Mesendoderm (in vitro differentiated cells): ENCODE results near the gene INHBB.

Source experiments
- DNase-seq: peaks from one replicate; pipeline ENCODE4 v3.0.0; 2013
- H2AK5ac ChIP-seq: 2 replicates; pipeline ENCODE4 v1.6.1; 2013; ENCODE audit warnings: low read length, inconsistent platforms
- H2BK120ac ChIP-seq: 2 replicates; pipeline ENCODE4 v1.6.1; 2013; ENCODE audit warnings: low read depth, mild to moderate bottlenecking, low read length, moderate library complexity, mixed read lengths
- H2BK15ac ChIP-seq: replicated peaks from 2 replicates; pipeline ENCODE4 v1.6.1; 2013; ENCODE audit warnings: low read depth, mild to moderate bottlenecking, moderate library complexity
- H2BK5ac ChIP-seq: 2 replicates; pipeline ENCODE4 v1.6.1; 2013; ENCODE audit warnings: low read length, inconsistent platforms
- H3K18ac ChIP-seq: 2 replicates; pipeline ENCODE4 v1.6.1; 2013; ENCODE audit warnings: mild to moderate bottlenecking, low read length, mixed read lengths
- H3K23ac ChIP-seq: one replicate; pipeline ENCODE4 v1.6.1; 2013; ENCODE audit warnings: low read length
- H3K27ac ChIP-seq: 2 replicates; pipeline ENCODE4 v1.5.1; 2013; ENCODE audit warnings: low read depth, mild to moderate bottlenecking, inconsistent platforms, low read length, moderate library complexity
- H3K27me3 ChIP-seq: 2 replicates; pipeline ENCODE4 v1.6.1; 2013; ENCODE audit warnings: low read length, control low read depth, mild to moderate bottlenecking, inconsistent platforms; ENCODE audit not compliant: insufficient read depth, poor library complexity
- H3K36me3 ChIP-seq: 2 replicates; pipeline ENCODE4 v1.6.1; 2013; ENCODE audit warnings: low read length, inconsistent platforms; ENCODE audit not compliant: control insufficient read depth, insufficient read depth
- H3K4ac ChIP-seq: one replicate; pipeline ENCODE4 v1.6.1; 2013; ENCODE audit warnings: low read depth, mild to moderate bottlenecking, low read length, moderate library complexity
- H3K4me1 ChIP-seq: 2 replicates; pipeline ENCODE4 v1.6.1; 2013; ENCODE audit warnings: low read depth, low read length, inconsistent platforms; ENCODE audit not compliant: control insufficient read depth
- H3K4me2 ChIP-seq: 2 replicates; pipeline ENCODE4 v1.6.1; 2013; ENCODE audit warnings: low read length
- H3K4me3 ChIP-seq: 2 replicates; pipeline ENCODE4 v1.5.1; 2013; ENCODE audit warnings: mild to moderate bottlenecking, low read length
- H3K56ac ChIP-seq: one replicate; pipeline ENCODE4 v1.6.1; 2013; ENCODE audit warnings: low read length
- H3K79me1 ChIP-seq: 2 replicates; pipeline ENCODE4 v1.6.1; 2013; ENCODE audit warnings: low read length, inconsistent platforms
- H3K79me2 ChIP-seq: 2 replicates; pipeline ENCODE4 v1.6.1; 2013; ENCODE audit warnings: mild to moderate bottlenecking, low read length; ENCODE audit not compliant: control insufficient read depth, insufficient read depth
- H3K9ac ChIP-seq: 2 replicates; pipeline ENCODE4 v1.6.1; 2013; ENCODE audit warnings: low read length, inconsistent platforms
- H4K5ac ChIP-seq: one replicate; pipeline ENCODE4 v1.6.1; 2013; ENCODE audit warnings: low read length
- H4K8ac ChIP-seq: one replicate; pipeline ENCODE4 v1.6.1; 2013; ENCODE audit warnings: low read depth, mild to moderate bottlenecking, control low read depth, low read length, moderate library complexity
- WGBS: extraction: QIAGEN DNeasy Blood & Tissue Kit; methylation state at CpG from one replicate; pipeline ENCODE4 v1.1.7; 2013; ENCODE audit warnings: low lambda C conversion rate, missing lambda C conversion rate; ENCODE audit not compliant: insufficient coverage; ENCODE audit errors: extremely low coverage; 5-methylcytosine and 5-hydroxymethylcytosine counted together

Gene INHBB

GRCh38 chr2:120313695-120314615 is 32.0 kb upstream of the INHBB start:
- no peak overlapping the region for H4K8ac ChIP-seq
- no peaks in the 10 kb centered on the region for H3K79me2 ChIP-seq
- no peak overlapping the region for H3K4me2 ChIP-seq
- H4K5ac ChIP-seq, result no peak overlapping the region
- H3K56ac ChIP-seq, result no peak overlapping the region
- no peaks in the 10 kb centered on the region for H3K27me3 ChIP-seq
- DNase-seq, result no peak
- H3K4me1 ChIP-seq, result no peaks in the 10 kb centered on the region
- H3K4ac ChIP-seq, result no peak overlapping the region
- no peak overlapping the region for H3K4me3 ChIP-seq
- H3K18ac ChIP-seq, result no peak overlapping the region
- H2BK120ac ChIP-seq, result no peak overlapping the region
- H3K23ac ChIP-seq, result no peak overlapping the region
- no CpG with 5 or more reads among the region's 39 CpGs for WGBS
- no peak overlapping the region for H2AK5ac ChIP-seq
- H3K79me1 ChIP-seq, result no peaks in the 10 kb centered on the region
- no peak overlapping the region for H3K27ac ChIP-seq
- no peak overlapping the region for H3K9ac ChIP-seq
- no peak overlapping the region for H2BK15ac ChIP-seq
- H2BK5ac ChIP-seq, result no peak overlapping the region
- no peaks in the 10 kb centered on the region for H3K36me3 ChIP-seq

- H3K27ac ChIP-seq, result no peak overlapping the region
- no peak overlapping the region for H3K9ac ChIP-seq
- no peak for DNase-seq
- H2BK15ac ChIP-seq, result no peak overlapping the region
- H2BK120ac ChIP-seq, result no peak overlapping the region
- no peak overlapping the region for H4K8ac ChIP-seq
- H3K79me2 ChIP-seq, result no peaks in the 10 kb centered on the region
- H2AK5ac ChIP-seq, result no peak overlapping the region
- H3K56ac ChIP-seq, result no peak overlapping the region
- no peak overlapping the region for H4K5ac ChIP-seq
- H3K79me1 ChIP-seq, result no peaks in the 10 kb centered on the region
- H3K4me3 ChIP-seq, result no peak overlapping the region
- H3K23ac ChIP-seq, result no peak overlapping the region
- no peak overlapping the region for H2BK5ac ChIP-seq
- no peak overlapping the region for H3K4me2 ChIP-seq
- H3K4me1 ChIP-seq, result no peaks in the 10 kb centered on the region
- H3K27me3 ChIP-seq, result no peaks in the 10 kb centered on the region
- no peak overlapping the region for H3K4ac ChIP-seq
- H3K18ac ChIP-seq, result no peak overlapping the region
- WGBS, result no CpG with 5 or more reads among the region's 19 CpGs
- H3K36me3 ChIP-seq, result no peaks in the 10 kb centered on the region
Measured at GRCh38 chr2:120314690-120315366, 31.1 kb upstream of the INHBB start.

- Histone ChIP-seq H3K4ac (no peak overlapping the region), H2BK5ac (no peak overlapping the region), H3K4me1 (no peaks in the 10 kb centered on the region), H3K18ac (no peak overlapping the region), H3K79me1 (no peaks in the 10 kb centered on the region), H2BK120ac (no peak overlapping the region), H3K27ac (no peak overlapping the region), H3K79me2 (no peaks in the 10 kb centered on the region), H4K5ac (no peak overlapping the region), H2AK5ac (no peak overlapping the region), H3K9ac (no peak overlapping the region), H3K4me2 (no peak overlapping the region), H4K8ac (no peak overlapping the region), H3K4me3 (no peak overlapping the region), H3K27me3 (no peaks in the 10 kb centered on the region), H3K36me3 (no peaks in the 10 kb centered on the region), H3K56ac (no peak overlapping the region), H3K23ac (peak overlapping the region; percentile 1), H2BK15ac (no peak overlapping the region)
- WGBS, result no CpG with 5 or more reads among the region's 17 CpGs
- DNase-seq, result no peak
Measured at GRCh38 chr2:120315367-120316033, 30.4 kb upstream of the INHBB start.

DNA sequence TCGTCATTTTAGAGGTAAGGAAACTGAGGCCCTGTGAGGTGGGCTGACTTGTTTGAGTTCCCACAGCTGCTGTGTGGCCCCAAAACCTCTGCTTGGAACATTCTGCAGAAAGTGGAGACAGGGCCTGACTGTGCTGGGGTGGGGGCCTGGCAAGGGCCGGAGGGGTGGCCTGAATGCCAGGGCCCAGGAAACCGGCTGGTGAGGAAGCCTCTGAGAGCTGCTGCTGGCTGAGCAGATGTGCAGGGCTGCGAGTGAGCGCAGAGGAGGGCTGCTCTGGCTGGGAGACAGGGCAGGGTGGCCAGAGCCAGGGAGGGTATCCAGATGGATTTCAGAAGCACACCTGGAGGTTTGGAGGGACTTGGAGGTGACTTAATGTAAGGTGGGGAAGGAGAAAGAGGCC is 29.9 kb upstream of the INHBB start:
- Histone ChIP-seq H3K56ac (no peak overlapping the region), H3K4me3 (no peak overlapping the region), H3K4me1 (no peaks in the 10 kb centered on the region), H3K23ac (no peak overlapping the region), H3K27ac (no peak overlapping the region), H2BK120ac (no peak overlapping the region), H4K5ac (no peak overlapping the region), H3K36me3 (no peaks in the 10 kb centered on the region), H3K9ac (no peak overlapping the region), H3K18ac (no peak overlapping the region), H2BK5ac (no peak overlapping the region), H3K79me1 (no peaks in the 10 kb centered on the region), H2AK5ac (no peak overlapping the region), H3K27me3 (no peaks in the 10 kb centered on the region), H3K4ac (no peak overlapping the region), H3K79me2 (no peaks in the 10 kb centered on the region), H4K8ac (no peak overlapping the region), H2BK15ac (no peak overlapping the region), H3K4me2 (no peak overlapping the region)
- DNase-seq, result no peak
- no CpG with 5 or more reads among the region's 5 CpGs for WGBS

GRCh38 chr2:120316528-120317179 is 29.3 kb upstream of the INHBB start:
- Histone ChIP-seq H4K5ac (no peak overlapping the region), H3K27ac (no peak overlapping the region), H3K4me1 (no peaks in the 10 kb centered on the region), H3K23ac (no peak overlapping the region), H3K27me3 (no peaks in the 10 kb centered on the region), H2BK120ac (no peak overlapping the region), H3K79me2 (no peaks in the 10 kb centered on the region), H2BK5ac (no peak overlapping the region), H3K36me3 (no peaks in the 10 kb centered on the region), H4K8ac (no peak overlapping the region), H2AK5ac (no peak overlapping the region), H3K4me3 (no peak overlapping the region), H3K4ac (no peak overlapping the region), H3K18ac (no peak overlapping the region), H3K56ac (no peak overlapping the region), H3K9ac (no peak overlapping the region), H2BK15ac (no peak overlapping the region), H3K4me2 (no peak overlapping the region), H3K79me1 (no peaks in the 10 kb centered on the region)
- no CpG with 5 or more reads among the region's 15 CpGs for WGBS
- no peak for DNase-seq
